Measurements from ENCODE around the gene PARD3B.

GRCh38 chr2:204496779-204497178, 48.5 kb upstream of the PARD3B start:
- no peak for TF ChIP-seq CEBPB (IDR thresholded peaks at IDR 0.05; ENCODE audit: low read depth)
- TF ChIP-seq, protein P1, sequence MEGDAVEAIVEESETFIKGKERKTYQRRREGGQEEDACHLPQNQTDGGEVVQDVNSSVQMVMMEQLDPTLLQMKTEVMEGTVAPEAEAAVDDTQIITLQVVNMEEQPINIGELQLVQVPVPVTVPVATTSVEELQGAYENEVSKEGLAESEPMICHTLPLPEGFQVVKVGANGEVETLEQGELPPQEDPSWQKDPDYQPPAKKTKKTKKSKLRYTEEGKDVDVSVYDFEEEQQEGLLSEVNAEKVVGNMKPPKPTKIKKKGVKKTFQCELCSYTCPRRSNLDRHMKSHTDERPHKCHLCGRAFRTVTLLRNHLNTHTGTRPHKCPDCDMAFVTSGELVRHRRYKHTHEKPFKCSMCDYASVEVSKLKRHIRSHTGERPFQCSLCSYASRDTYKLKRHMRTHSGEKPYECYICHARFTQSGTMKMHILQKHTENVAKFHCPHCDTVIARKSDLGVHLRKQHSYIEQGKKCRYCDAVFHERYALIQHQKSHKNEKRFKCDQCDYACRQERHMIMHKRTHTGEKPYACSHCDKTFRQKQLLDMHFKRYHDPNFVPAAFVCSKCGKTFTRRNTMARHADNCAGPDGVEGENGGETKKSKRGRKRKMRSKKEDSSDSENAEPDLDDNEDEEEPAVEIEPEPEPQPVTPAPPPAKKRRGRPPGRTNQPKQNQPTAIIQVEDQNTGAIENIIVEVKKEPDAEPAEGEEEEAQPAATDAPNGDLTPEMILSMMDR (IDR thresholded peaks at IDR 0.05 in 2 of 3, conservative IDR thresholded peaks at IDR 0.05 in 1 of 3; ENCODE audit: borderline replicate concordance in 1 of 3, insufficient read depth in 1 of 3, low read depth in 2 of 3, low read length in 2 of 3): no peak
- no peak for TF ChIP-seq EZH2phosphoT487 (IDR thresholded peaks at IDR 0.05; ENCODE audit: borderline replicate concordance)
